GM12878 (cell line): ENCODE data around the gene VSTM2B.

Experiments
- BHLHE40 ChIP-seq, 2 experiments: fragments of 450-650 bp in 1 of 2; IDR thresholded peaks; 2 replicates each; pipeline ENCODE4 v1.6.1; 2011 to 2017; ENCODE audit warnings: low read depth in 2 of 2, borderline replicate concordance in 1 of 2, improper control_type of control experiment in 1 of 2, low read length in 1 of 2, mild to moderate bottlenecking in 1 of 2
- CBX3 ChIP-seq: fragments of 200-600 bp; sonication (generic); IDR thresholded peaks from 2 replicates; pipeline ENCODE4 v1.6.1; 2016; ENCODE audit warnings: low read depth, borderline replicate concordance
- ESRRA ChIP-seq: IDR thresholded peaks from 2 replicates; pipeline ENCODE4 v1.6.1; 2012; ENCODE audit warnings: mild to moderate bottlenecking, low read length, improper control_type of control experiment
- EZH2 ChIP-seq: IDR thresholded peaks from 2 replicates; pipeline ENCODE4 v1.6.1; 2012; ENCODE audit warnings: low read depth, mild to moderate bottlenecking, control low read depth, inconsistent platforms, low read length, borderline replicate concordance; ENCODE audit not compliant: control insufficient read depth
- FOS ChIP-seq: IDR thresholded peaks from 3 replicates; pipeline ENCODE4 v1.6.1; 2011; ENCODE audit warnings: borderline replicate concordance; ENCODE audit not compliant: insufficient read length; ENCODE audit errors: extremely low read depth
- MXI1 ChIP-seq: fragments of 150-350 bp; IDR thresholded peaks from 2 replicates; pipeline ENCODE4 v1.6.1; 2011; ENCODE audit warnings: low read depth, mild to moderate bottlenecking, inconsistent platforms, low read length, improper control_type of control experiment
- POU2F2 ChIP-seq: IDR thresholded peaks from 3 replicates; pipeline ENCODE4 v1.6.1; 2011; ENCODE audit warnings: low read depth, mild to moderate bottlenecking, low read length, borderline replicate concordance
- SUZ12 ChIP-seq: fragments of 200-600 bp; sonication (generic); IDR thresholded peaks from one replicate; pipeline ENCODE4 v1.6.1; 2018; ENCODE audit warnings: antibody characterized with exemption, mild to moderate bottlenecking; ENCODE audit not compliant: unreplicated experiment
- ZNF217 ChIP-seq: fragments of 450-650 bp; IDR thresholded peaks from 2 replicates; pipeline ENCODE4 v1.6.1; 2017; ENCODE audit warnings: antibody characterized with exemption, mild to moderate bottlenecking
- TF ChIP-seq, protein P1 (sequence below): IDR thresholded peaks from 2 replicates; pipeline ENCODE4 v1.6.1; 2012; ENCODE audit warnings: mild to moderate bottlenecking, low read depth, low read length

DNA sequence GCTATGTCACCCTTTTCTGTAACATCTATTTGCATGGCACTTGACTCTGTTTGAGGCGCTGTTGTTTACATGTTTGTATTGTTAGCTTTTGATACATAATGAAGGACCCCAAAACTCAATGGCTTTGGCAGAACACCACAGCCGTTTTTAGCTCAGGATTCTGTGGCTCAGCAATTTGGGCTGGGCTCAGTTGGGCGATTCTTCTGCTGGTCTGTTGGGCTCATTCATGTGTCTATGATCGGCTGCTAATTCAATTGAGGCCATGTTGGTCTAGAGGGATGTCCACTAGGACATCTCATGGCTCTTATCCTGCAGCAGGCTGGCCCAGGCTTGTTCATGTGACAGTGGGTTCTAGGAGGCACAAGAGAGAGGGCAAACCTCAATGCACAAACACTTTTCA lies 33.9 kb downstream of the VSTM2B start:
- TF ChIP-seq SUZ12 = no peak
- TF ChIP-seq FOS = no peak
- no peak for TF ChIP-seq EZH2
- no peak for TF ChIP-seq ZNF217
- TF ChIP-seq, protein P1, sequence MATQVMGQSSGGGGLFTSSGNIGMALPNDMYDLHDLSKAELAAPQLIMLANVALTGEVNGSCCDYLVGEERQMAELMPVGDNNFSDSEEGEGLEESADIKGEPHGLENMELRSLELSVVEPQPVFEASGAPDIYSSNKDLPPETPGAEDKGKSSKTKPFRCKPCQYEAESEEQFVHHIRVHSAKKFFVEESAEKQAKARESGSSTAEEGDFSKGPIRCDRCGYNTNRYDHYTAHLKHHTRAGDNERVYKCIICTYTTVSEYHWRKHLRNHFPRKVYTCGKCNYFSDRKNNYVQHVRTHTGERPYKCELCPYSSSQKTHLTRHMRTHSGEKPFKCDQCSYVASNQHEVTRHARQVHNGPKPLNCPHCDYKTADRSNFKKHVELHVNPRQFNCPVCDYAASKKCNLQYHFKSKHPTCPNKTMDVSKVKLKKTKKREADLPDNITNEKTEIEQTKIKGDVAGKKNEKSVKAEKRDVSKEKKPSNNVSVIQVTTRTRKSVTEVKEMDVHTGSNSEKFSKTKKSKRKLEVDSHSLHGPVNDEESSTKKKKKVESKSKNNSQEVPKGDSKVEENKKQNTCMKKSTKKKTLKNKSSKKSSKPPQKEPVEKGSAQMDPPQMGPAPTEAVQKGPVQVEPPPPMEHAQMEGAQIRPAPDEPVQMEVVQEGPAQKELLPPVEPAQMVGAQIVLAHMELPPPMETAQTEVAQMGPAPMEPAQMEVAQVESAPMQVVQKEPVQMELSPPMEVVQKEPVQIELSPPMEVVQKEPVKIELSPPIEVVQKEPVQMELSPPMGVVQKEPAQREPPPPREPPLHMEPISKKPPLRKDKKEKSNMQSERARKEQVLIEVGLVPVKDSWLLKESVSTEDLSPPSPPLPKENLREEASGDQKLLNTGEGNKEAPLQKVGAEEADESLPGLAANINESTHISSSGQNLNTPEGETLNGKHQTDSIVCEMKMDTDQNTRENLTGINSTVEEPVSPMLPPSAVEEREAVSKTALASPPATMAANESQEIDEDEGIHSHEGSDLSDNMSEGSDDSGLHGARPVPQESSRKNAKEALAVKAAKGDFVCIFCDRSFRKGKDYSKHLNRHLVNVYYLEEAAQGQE = no peak
- TF ChIP-seq BHLHE40 (IDR thresholded peaks at IDR 0.05; ENCODE audit: borderline replicate concordance in 1 of 2, low read depth in 2 of 2, low read length in 1 of 2) = no peak
- no peak for TF ChIP-seq CBX3
- TF ChIP-seq MXI1 = no peak
- no peak for TF ChIP-seq ESRRA
- TF ChIP-seq POU2F2 = no peak
